Panc1 (cell line): ENCODE measurements around the gene GATB. TPM values are rescaled to one million over a fixed set of nuclear protein-coding genes. Genes with fewer than 3 reads are reported as not detected.

Source experiments
- ATAC-seq: fragments of 200-7000 bp; cut with Tn5 transposase; 2 replicates; pipeline ENCODE4 v1.9.1; 2020; ENCODE audit warnings: mild to moderate bottlenecking, moderate library complexity
- BruUV-seq: library from RNA; stranded (reverse); fragments of 400-500 nt; replicated peaks from 2 replicates; lab custom pipeline; 2021; lab: Mats Ljungman, UMichigan
- CTCF ChIA-PET: fragments of 300-600 bp; sonication (Branson Sonifier 250); formaldehyde crosslinking; loops from one replicate; lab custom pipeline; 2022; ENCODE audit warnings: antibody characterized with exemption; lab: Charles Lee
- POLR2A ChIA-PET: fragments of 300-600 bp; sonication (Branson Sonifier 250); formaldehyde crosslinking; loops from one replicate; lab custom pipeline; 2022; ENCODE audit warnings: antibody characterized with exemption; lab: Charles Lee
- DNase-seq: peaks from one replicate; pipeline ENCODE4 v3.0.0-alpha.2; 2010; ENCODE audit warnings: low read depth, low spot score
- H3K27ac ChIP-seq: 2 replicates; pipeline ENCODE4 v1.5.1; 2011; ENCODE audit warnings: mild to moderate bottlenecking, low read length, inconsistent platforms
- H3K27me3 ChIP-seq: fragments of 200-500 bp; sonication (Bioruptor generic); 2 replicates; pipeline ENCODE4 v1.6.0; 2014; ENCODE audit warnings: low read length, inconsistent platforms; ENCODE audit not compliant: control insufficient read depth, insufficient read depth
- H3K36me3 ChIP-seq: fragments of 200-500 bp; sonication (Bioruptor generic); 2 replicates; pipeline ENCODE4 v1.5.1; 2014; ENCODE audit warnings: inconsistent platforms, mild to moderate bottlenecking, low read length, moderate library complexity; ENCODE audit not compliant: control insufficient read depth, insufficient read depth
- H3K4me1 ChIP-seq: 2 replicates; pipeline ENCODE4 v1.5.1; 2011; ENCODE audit warnings: inconsistent platforms, mild to moderate bottlenecking, low read length, moderate library complexity; ENCODE audit not compliant: control insufficient read depth, insufficient read depth
- H3K4me3 ChIP-seq, 2 experiments: 2 replicates each; pipeline ENCODE4 v1.5.1; 2011 to 2012; ENCODE audit warnings: low read depth in 2 of 2, low read length in 2 of 2, mild to moderate bottlenecking in 2 of 2, inconsistent platforms in 1 of 2, moderate library complexity in 1 of 2
- H3K9me3 ChIP-seq: fragments of 200-500 bp; sonication (Bioruptor generic); 2 replicates; pipeline ENCODE4 v1.5.1; 2014; ENCODE audit warnings: low read depth, mild to moderate bottlenecking, inconsistent platforms, low read length, moderate library complexity; ENCODE audit not compliant: control insufficient read depth, insufficient read depth
- POLR2AphosphoS5 ChIP-seq: IDR thresholded peaks from 2 replicates; pipeline ENCODE4 v1.6.1; 2012; ENCODE audit warnings: mild to moderate bottlenecking, low read depth, low read length, moderate library complexity
- SIN3A ChIP-seq: IDR thresholded peaks from 2 replicates; pipeline ENCODE4 v1.6.1; 2012; ENCODE audit warnings: low read depth, mild to moderate bottlenecking, low read length, moderate library complexity, borderline replicate concordance; ENCODE audit not compliant: insufficient read depth
- TCF7L2 ChIP-seq: IDR thresholded peaks from 2 replicates; pipeline ENCODE4 v1.6.1; 2011; ENCODE audit warnings: mild to moderate bottlenecking, low read depth, low read length, inconsistent platforms
- in situ Hi-C: cut with HindIII; loops from 2 replicates; pipeline ENCODE4 v1.10.0; 2016; ENCODE audit warnings: low sequenced_read_pairs, low pct_unique_long_range_greater_than_20kb
- intact Hi-C: fragments of 100-400 bp; cut with micrococcal nuclease; formaldehyde crosslinking; loops from one replicate; pipeline ENCODE4 v1.10.0; 2022; ENCODE audit not compliant: unreplicated experiment
- total RNA-seq: library from RNA; stranded (reverse); gene quantifications from one replicate; pipeline ENCODE4 v1.2.1, GENCODE V29; 2021; ENCODE audit not compliant: unreplicated experiment
- TF ChIP-seq, protein P1 (sequence below): fragments of 450-650 bp; IDR thresholded peaks from 2 replicates; pipeline ENCODE4 v1.5.1; 2017; ENCODE audit warnings: mild to moderate bottlenecking
- TF ChIP-seq, protein P2 (sequence below), 2 experiments: IDR thresholded peaks; 2 replicates each; pipeline ENCODE4 v1.6.1; 2011 to 2012; ENCODE audit warnings: low read depth in 2 of 2, control low read depth in 1 of 2, low read length in 1 of 2, mild to moderate bottlenecking in 1 of 2, moderate library complexity in 1 of 2; ENCODE audit not compliant: insufficient read depth in 1 of 2

GATB gene
- total RNA-seq, 1 experiment from 2014 or later: 9.7 TPM

GRCh38 chr4:151679231-151679630, 81.6 kb downstream of the GATB start:
- ATAC-seq (no peak), DNase-seq (no peak)
- no peak overlapping the region for H3K4me3 ChIP-seq
- H3K36me3 ChIP-seq: no peaks in the 10 kb centered on the region
- no peaks in the 10 kb centered on the region for H3K9me3 ChIP-seq
- CTCF ChIA-PET: no interaction called here
- intact Hi-C loops (no loop called here), in situ Hi-C loops (no loop called here)
- H3K4me1 ChIP-seq: no peaks in the 10 kb centered on the region
- H3K27ac ChIP-seq: no peak overlapping the region
- no TSS peak for BruUV-seq
- no peaks in the 10 kb centered on the region for H3K27me3 ChIP-seq
- POLR2A ChIA-PET: no interaction called here
- TF ChIP-seq POLR2AphosphoS5: no peak
- TF ChIP-seq, protein P1, sequence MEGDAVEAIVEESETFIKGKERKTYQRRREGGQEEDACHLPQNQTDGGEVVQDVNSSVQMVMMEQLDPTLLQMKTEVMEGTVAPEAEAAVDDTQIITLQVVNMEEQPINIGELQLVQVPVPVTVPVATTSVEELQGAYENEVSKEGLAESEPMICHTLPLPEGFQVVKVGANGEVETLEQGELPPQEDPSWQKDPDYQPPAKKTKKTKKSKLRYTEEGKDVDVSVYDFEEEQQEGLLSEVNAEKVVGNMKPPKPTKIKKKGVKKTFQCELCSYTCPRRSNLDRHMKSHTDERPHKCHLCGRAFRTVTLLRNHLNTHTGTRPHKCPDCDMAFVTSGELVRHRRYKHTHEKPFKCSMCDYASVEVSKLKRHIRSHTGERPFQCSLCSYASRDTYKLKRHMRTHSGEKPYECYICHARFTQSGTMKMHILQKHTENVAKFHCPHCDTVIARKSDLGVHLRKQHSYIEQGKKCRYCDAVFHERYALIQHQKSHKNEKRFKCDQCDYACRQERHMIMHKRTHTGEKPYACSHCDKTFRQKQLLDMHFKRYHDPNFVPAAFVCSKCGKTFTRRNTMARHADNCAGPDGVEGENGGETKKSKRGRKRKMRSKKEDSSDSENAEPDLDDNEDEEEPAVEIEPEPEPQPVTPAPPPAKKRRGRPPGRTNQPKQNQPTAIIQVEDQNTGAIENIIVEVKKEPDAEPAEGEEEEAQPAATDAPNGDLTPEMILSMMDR: no peak

DNA sequence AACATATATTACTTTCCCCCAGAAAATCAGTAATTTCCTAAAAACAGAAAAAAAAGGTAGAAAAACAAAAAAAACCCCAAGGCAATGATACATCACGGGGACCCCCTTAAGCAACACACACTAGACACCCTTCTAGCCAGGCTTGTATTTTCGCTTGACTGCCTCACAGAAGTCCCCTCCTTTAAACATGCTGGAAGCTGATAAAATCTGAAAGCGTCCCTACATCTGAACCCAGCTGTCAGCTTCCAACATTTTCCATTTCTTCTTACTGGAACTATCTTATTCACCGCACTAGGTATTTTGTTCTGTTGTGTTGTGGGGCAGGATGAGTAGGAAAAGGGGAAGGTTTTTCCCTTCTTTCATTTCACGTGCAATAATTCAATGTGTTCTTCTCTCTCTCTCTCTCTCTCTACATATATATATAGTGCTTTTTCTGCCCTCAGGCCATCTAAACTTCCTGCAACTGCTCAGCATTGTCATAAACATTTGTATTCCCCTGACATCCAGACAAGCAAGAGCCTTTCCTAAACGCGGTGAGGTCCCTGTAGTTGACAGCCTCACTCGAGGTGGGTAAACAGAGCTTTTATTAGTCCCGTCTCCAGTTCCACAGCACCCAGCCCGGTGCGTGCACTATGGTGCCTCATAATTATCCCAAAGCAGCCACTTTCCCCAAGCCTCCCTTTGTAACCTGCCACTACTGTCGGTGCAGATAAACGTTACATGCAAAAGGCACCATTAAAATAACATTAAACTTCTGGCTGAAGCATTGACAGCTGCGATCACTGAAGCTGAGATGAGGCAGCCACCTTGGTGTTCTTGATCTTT, 82.5 kb downstream of the GATB start:
- Histone ChIP-seq H3K4me1 (no peaks in the 10 kb centered on the region), H3K9me3 (no peaks in the 10 kb centered on the region), H3K27me3 (no peaks in the 10 kb centered on the region), H3K36me3 (no peaks in the 10 kb centered on the region), H3K4me3 (no peak overlapping the region), H3K27ac (no peak overlapping the region)
- TF ChIP-seq POLR2AphosphoS5 (no peak), TCF7L2 (no peak), SIN3A (no peak)
- TF ChIP-seq, protein P2, sequence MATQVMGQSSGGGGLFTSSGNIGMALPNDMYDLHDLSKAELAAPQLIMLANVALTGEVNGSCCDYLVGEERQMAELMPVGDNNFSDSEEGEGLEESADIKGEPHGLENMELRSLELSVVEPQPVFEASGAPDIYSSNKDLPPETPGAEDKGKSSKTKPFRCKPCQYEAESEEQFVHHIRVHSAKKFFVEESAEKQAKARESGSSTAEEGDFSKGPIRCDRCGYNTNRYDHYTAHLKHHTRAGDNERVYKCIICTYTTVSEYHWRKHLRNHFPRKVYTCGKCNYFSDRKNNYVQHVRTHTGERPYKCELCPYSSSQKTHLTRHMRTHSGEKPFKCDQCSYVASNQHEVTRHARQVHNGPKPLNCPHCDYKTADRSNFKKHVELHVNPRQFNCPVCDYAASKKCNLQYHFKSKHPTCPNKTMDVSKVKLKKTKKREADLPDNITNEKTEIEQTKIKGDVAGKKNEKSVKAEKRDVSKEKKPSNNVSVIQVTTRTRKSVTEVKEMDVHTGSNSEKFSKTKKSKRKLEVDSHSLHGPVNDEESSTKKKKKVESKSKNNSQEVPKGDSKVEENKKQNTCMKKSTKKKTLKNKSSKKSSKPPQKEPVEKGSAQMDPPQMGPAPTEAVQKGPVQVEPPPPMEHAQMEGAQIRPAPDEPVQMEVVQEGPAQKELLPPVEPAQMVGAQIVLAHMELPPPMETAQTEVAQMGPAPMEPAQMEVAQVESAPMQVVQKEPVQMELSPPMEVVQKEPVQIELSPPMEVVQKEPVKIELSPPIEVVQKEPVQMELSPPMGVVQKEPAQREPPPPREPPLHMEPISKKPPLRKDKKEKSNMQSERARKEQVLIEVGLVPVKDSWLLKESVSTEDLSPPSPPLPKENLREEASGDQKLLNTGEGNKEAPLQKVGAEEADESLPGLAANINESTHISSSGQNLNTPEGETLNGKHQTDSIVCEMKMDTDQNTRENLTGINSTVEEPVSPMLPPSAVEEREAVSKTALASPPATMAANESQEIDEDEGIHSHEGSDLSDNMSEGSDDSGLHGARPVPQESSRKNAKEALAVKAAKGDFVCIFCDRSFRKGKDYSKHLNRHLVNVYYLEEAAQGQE (IDR thresholded peaks at IDR 0.05; ENCODE audit: insufficient read depth in 1 of 2, low read depth in 2 of 2, low read length in 1 of 2): no peak
- TF ChIP-seq, protein P1: no peak
- BruUV-seq: no TSS peak
- ATAC-seq: no peak
- in situ Hi-C loops: no loop called here
- intact Hi-C loops: no loop called here
- POLR2A ChIA-PET: no interaction called here
- CTCF ChIA-PET: no interaction called here
- DNase-seq: no peak
